ENCODE measurements around the gene LGR6.
A peak's percentile ranks its signal among the peaks of the same experiment; 100 is the strongest.
"Not testable (repeated sequence)": the region's sequence is repeated elsewhere in the genome, so short reads cannot be mapped to it uniquely, and the experiment has no call there.

LGR6 gene

GRCh38 chr1:202165942-202166843 lies 27.4 kb upstream of the LGR6 start:
- Mint-ChIP-seq H3K27ac (peak overlapping the region; percentile 72), H3K27me3 (no peaks in the 10 kb centered on the region), H3K4me1 (peaks cover 49% of the 10 kb centered on the region), H3K9me3 (no peaks in the 10 kb centered on the region), H3K4me3 (peak overlapping the region; percentile 55), H3K36me3 (no peaks in the 10 kb centered on the region)

GRCh38 chr1:202167054-202167453 lies 26.5 kb upstream of the LGR6 start:
- not testable (repeated sequence) for H3K36me3 Mint-ChIP-seq, H3K27me3 Mint-ChIP-seq, H3K4me3 Mint-ChIP-seq, H3K9me3 Mint-ChIP-seq
- Mint-ChIP-seq H3K4me1 (peaks cover 40% of the 10 kb centered on the region), H3K27ac (peak overlapping the region; percentile 30)

- Mint-ChIP-seq H3K9me3 (no peaks in the 10 kb centered on the region), H3K27ac (no peak overlapping the region), H3K36me3 (no peaks in the 10 kb centered on the region), H3K4me3 (no peak overlapping the region), H3K27me3 (no peaks in the 10 kb centered on the region), H3K4me1 (peaks cover 33% of the 10 kb centered on the region)
These were observed 25.7 kb upstream of the LGR6 start for GRCh38 chr1:202167708-202168415.

GRCh38 chr1:202168861-202169260 lies 24.7 kb upstream of the LGR6 start:
- H3K9me3 Mint-ChIP-seq = no peaks in the 10 kb centered on the region
- H3K4me3 Mint-ChIP-seq = no peak overlapping the region
- no peak overlapping the region for H3K27ac Mint-ChIP-seq
- peaks cover 23% of the 10 kb centered on the region for H3K4me1 Mint-ChIP-seq
- no peaks in the 10 kb centered on the region for H3K27me3 Mint-ChIP-seq
- H3K36me3 Mint-ChIP-seq = no peaks in the 10 kb centered on the region

- Mint-ChIP-seq H3K9me3 (no peaks in the 10 kb centered on the region), H3K4me3 (no peak overlapping the region), H3K27ac (no peak overlapping the region), H3K4me1 (peaks cover 5% of the 10 kb centered on the region), H3K27me3 (no peaks in the 10 kb centered on the region), H3K36me3 (no peaks in the 10 kb centered on the region)
These were observed 22.9 kb upstream of the LGR6 start for GRCh38 chr1:202170726-202171125.

- Mint-ChIP-seq H3K36me3 (no peaks in the 10 kb centered on the region), H3K27me3 (no peaks in the 10 kb centered on the region), H3K9me3 (no peaks in the 10 kb centered on the region), H3K4me1 (no peaks in the 10 kb centered on the region), H3K27ac (no peak overlapping the region), H3K4me3 (no peak overlapping the region)
These were observed 22.1 kb upstream of the LGR6 start for GRCh38 chr1:202171292-202172014.

GRCh38 chr1:202172015-202172355 lies 21.6 kb upstream of the LGR6 start:
- Mint-ChIP-seq H3K36me3 (no peaks in the 10 kb centered on the region), H3K9me3 (no peaks in the 10 kb centered on the region), H3K27me3 (no peaks in the 10 kb centered on the region), H3K27ac (no peak overlapping the region), H3K4me1 (no peaks in the 10 kb centered on the region), H3K4me3 (no peak overlapping the region)

- Mint-ChIP-seq H3K9me3 (no peaks in the 10 kb centered on the region), H3K27me3 (no peaks in the 10 kb centered on the region), H3K4me3 (no peak overlapping the region), H3K27ac (no peak overlapping the region), H3K4me1 (no peaks in the 10 kb centered on the region), H3K36me3 (no peaks in the 10 kb centered on the region)
These were observed 19.6 kb upstream of the LGR6 start for GRCh38 chr1:202173993-202174392.

- no peaks in the 10 kb centered on the region for H3K9me3 Mint-ChIP-seq
- no peak overlapping the region for H3K27ac Mint-ChIP-seq
- H3K4me3 Mint-ChIP-seq = no peak overlapping the region
- no peaks in the 10 kb centered on the region for H3K27me3 Mint-ChIP-seq
- H3K36me3 Mint-ChIP-seq = no peaks in the 10 kb centered on the region
- no peaks in the 10 kb centered on the region for H3K4me1 Mint-ChIP-seq
These were observed 16.4 kb upstream of the LGR6 start for GRCh38 chr1:202176949-202177927.

- Mint-ChIP-seq H3K4me1 (peaks cover 10% of the 10 kb centered on the region), H3K36me3 (no peaks in the 10 kb centered on the region), H3K27me3 (no peaks in the 10 kb centered on the region), H3K9me3 (no peaks in the 10 kb centered on the region), H3K4me3 (no peak overlapping the region), H3K27ac (no peak overlapping the region)
These were observed 13.5 kb upstream of the LGR6 start for GRCh38 chr1:202179828-202180750.

GRCh38 chr1:202180751-202181139 lies 12.9 kb upstream of the LGR6 start:
- H3K9me3 Mint-ChIP-seq, H3K36me3 Mint-ChIP-seq: not testable (repeated sequence)

GRCh38 chr1:202181586-202181985 lies 12.0 kb upstream of the LGR6 start:
- Mint-ChIP-seq H3K27ac (no peak overlapping the region), H3K36me3 (no peaks in the 10 kb centered on the region), H3K4me1 (peaks cover 10% of the 10 kb centered on the region), H3K27me3 (no peaks in the 10 kb centered on the region), H3K4me3 (no peak overlapping the region), H3K9me3 (no peaks in the 10 kb centered on the region)

More at GRCh38 chr1:202180751-202181139, 12.9 kb upstream of the LGR6 start:
- H3K4me1 Mint-ChIP-seq = peaks cover 10% of the 10 kb centered on the region
- H3K27me3 Mint-ChIP-seq, H3K27ac Mint-ChIP-seq, H3K4me3 Mint-ChIP-seq: not testable (repeated sequence)

- Mint-ChIP-seq H3K27me3 (no peaks in the 10 kb centered on the region), H3K4me3 (no peak overlapping the region), H3K36me3 (no peaks in the 10 kb centered on the region), H3K27ac (no peak overlapping the region), H3K4me1 (peaks cover 10% of the 10 kb centered on the region), H3K9me3 (no peaks in the 10 kb centered on the region)
These were observed 11.3 kb upstream of the LGR6 start for GRCh38 chr1:202182040-202182877.
